K562 (cell line): Measurements from ENCODE around the gene BBS1. TPM values are rescaled to one million over a fixed set of nuclear protein-coding genes. Genes with fewer than 3 reads are reported as not detected.

ENCODE experiments used
- ATAC-seq: fragments of 200-7000 bp; cut with Tn5 transposase; 3 replicates; pipeline ENCODE4 v1.9.1; 2020; ENCODE audit warnings: moderate library complexity
- BruUV-seq: library from RNA; stranded (reverse); fragments of 400-500 nt; replicated peaks from 2 replicates; lab custom pipeline; 2021; lab: Mats Ljungman, UMichigan
- CTCF ChIA-PET: fragments of 300-600 bp; formaldehyde crosslinking; extraction: SDS; loops from one replicate; lab custom pipeline; 2021; ENCODE audit warnings: low intra/inter-chr PET ratio; lab: Yijun Ruan, JAX
- POLR2A ChIA-PET: fragments of 300-600, 350-650 bp; sonication (Branson Sonifier 250); formaldehyde crosslinking; extraction: SDS; loops from one replicate; lab custom pipeline; 2021; ENCODE audit warnings: antibody characterized with exemption, inconsistent platforms; lab: Yijun Ruan, JAX
- DNase-seq, 4 experiments: peaks; one replicate each; pipeline versions ENCODE4 v3.0.0 to v3.0.0-alpha.2; 2011 to 2018; ENCODE audit warnings: low spot score in 3 of 4, mixed read lengths in 3 of 4; ENCODE audit errors: extremely low read depth in 1 of 4
- FAIRE-seq: peaks from 2 replicates; lab custom pipeline; 2011; peaks lifted over from hg19 to GRCh38; lab: Jason Lieb, UNC
- H2AFZ ChIP-seq: 2 replicates; pipeline ENCODE4 v1.6.0; 2011; ENCODE audit warnings: low read depth, low read length, control low read depth, inconsistent platforms
- H3K27ac ChIP-seq: fragments of 200-600 bp; 3 replicates; pipeline ENCODE4 v1.8.0; 2011; ENCODE audit warnings: low read depth, mild to moderate bottlenecking, control low read depth, inconsistent platforms, low read length, moderate library complexity, mixed read lengths; ENCODE audit errors: extremely low read depth
- H3K27me3 ChIP-seq, 2 experiments: fragments of 300-600 bp in 1 of 2; 2 replicates in 1 of 2; 3 replicates in 1 of 2; pipeline versions ENCODE4 v1.6.0 to v1.8.0; 2011; ENCODE audit warnings: inconsistent platforms in 2 of 2, low read length in 2 of 2, mild to moderate bottlenecking in 1 of 2, mixed read lengths in 1 of 2, moderate library complexity in 1 of 2; ENCODE audit not compliant: control insufficient read depth in 2 of 2, insufficient read depth in 2 of 2
- H3K36me3 ChIP-seq: fragments of 300-600 bp; 3 replicates; pipeline ENCODE4 v1.8.0; 2011; ENCODE audit warnings: mild to moderate bottlenecking, low read length, inconsistent platforms; ENCODE audit not compliant: control insufficient read depth, insufficient read depth
- H3K4me1 ChIP-seq, 2 experiments: fragments of 200-600 bp in 1 of 2; replicated peaks in 1 of 2; 2 replicates in 1 of 2; 3 replicates in 1 of 2; pipeline versions ENCODE4 v1.5.1 to v1.8.0; 2011; ENCODE audit warnings: inconsistent platforms in 2 of 2, low read length in 2 of 2, mild to moderate bottlenecking in 1 of 2, mixed read lengths in 1 of 2, moderate library complexity in 1 of 2; ENCODE audit not compliant: control insufficient read depth in 2 of 2, insufficient read depth in 2 of 2
- H3K4me2 ChIP-seq: 2 replicates; pipeline ENCODE4 v1.6.1; 2011; ENCODE audit warnings: low read length, control low read depth, inconsistent platforms, mixed read lengths; ENCODE audit not compliant: insufficient read depth
- H3K4me3 ChIP-seq: fragments of 200-600 bp; sonication (generic), shearing (Covaris generic); 2 replicates; pipeline ENCODE4 v1.5.1; 2016; ENCODE audit warnings: control low read depth, inconsistent platforms
- H3K79me2 ChIP-seq: fragments of 200-600 bp; 3 replicates; pipeline ENCODE4 v1.8.0; 2011; ENCODE audit warnings: low read length, inconsistent platforms; ENCODE audit not compliant: control insufficient read depth, insufficient read depth
- H3K9ac ChIP-seq, 2 experiments: 2 replicates each; pipeline versions ENCODE4 v1.6.0 to v1.6.1; 2011; ENCODE audit warnings: low read depth in 2 of 2, low read length in 2 of 2, control low read depth in 1 of 2, inconsistent platforms in 1 of 2, mild to moderate bottlenecking in 1 of 2, mixed read lengths in 1 of 2; ENCODE audit not compliant: insufficient read depth in 1 of 2
- H3K9me1 ChIP-seq: one replicate; pipeline ENCODE4 v1.6.0; 2011; ENCODE audit warnings: inconsistent platforms, mild to moderate bottlenecking, low read length, moderate library complexity; ENCODE audit not compliant: control insufficient read depth, insufficient read depth
- H3K9me3 ChIP-seq: replicated peaks from 2 replicates; pipeline ENCODE4 v1.5.1; 2011; ENCODE audit warnings: low read depth, low read length, inconsistent platforms; ENCODE audit not compliant: control insufficient read depth, insufficient read depth
- H4K20me1 ChIP-seq: replicated peaks from 2 replicates; pipeline ENCODE4 v1.6.1; 2011; ENCODE audit warnings: low read length, inconsistent platforms, mixed read lengths; ENCODE audit not compliant: control insufficient read depth, insufficient read depth
- CTCF ChIP-seq, 3 experiments: IDR thresholded peaks in 2 of 3; conservative IDR thresholded peaks in 1 of 3; 2 replicates each; pipeline ENCODE4 v1.5.1; 2011 to 2012; ENCODE audit warnings: low read length in 3 of 3, mild to moderate bottlenecking in 3 of 3, control low read depth in 2 of 3, improper control_type of control experiment in 1 of 3, inconsistent platforms in 1 of 3, low read depth in 1 of 3, mixed read lengths in 1 of 3, moderate library complexity in 1 of 3; ENCODE audit not compliant: insufficient read depth in 2 of 3
- POLR2AphosphoS5 ChIP-seq: IDR thresholded peaks from 2 replicates; pipeline ENCODE4 v1.6.1; 2011; ENCODE audit warnings: mild to moderate bottlenecking, low read depth, low read length, moderate library complexity; ENCODE audit not compliant: control insufficient read depth, insufficient read depth
- POLR2G ChIP-seq: fragments of 200-400 bp; formaldehyde crosslinking; IDR thresholded peaks from 2 replicates; pipeline ENCODE4 v1.6.1; 2017; ENCODE audit warnings: low read depth, mild to moderate bottlenecking, antibody characterized with exemption, low read length, moderate library complexity
- RBFOX2 ChIP-seq: fragments of 200-400 bp; formaldehyde crosslinking; IDR thresholded peaks from 2 replicates; pipeline ENCODE4 v1.6.1; 2017; ENCODE audit warnings: low read depth, mild to moderate bottlenecking, low read length, moderate library complexity
- SREBF1 ChIP-seq: fragments of 150-350 bp; IDR thresholded peaks from 2 replicates; pipeline ENCODE4 v1.6.1; 2014; ENCODE audit warnings: antibody characterized with exemption, low read depth, low read length, borderline replicate concordance
- TCF7 ChIP-seq: sonication (generic); IDR thresholded peaks from 2 replicates; pipeline ENCODE4 v1.6.1; 2016; ENCODE audit warnings: antibody characterized with exemption, borderline replicate concordance
- ZNF274 ChIP-seq: IDR thresholded peaks from 2 replicates; pipeline ENCODE4 v1.6.1; 2011; ENCODE audit warnings: low read depth, mild to moderate bottlenecking, low read length, moderate library complexity, borderline replicate concordance
- WGBS: fragments of 100-300 bp; shearing (Covaris generic); methylation state at CpG from one replicate; pipeline ENCODE4 v1.1.6; 2016; ENCODE audit warnings: low coverage, mixed read lengths; ENCODE audit not compliant: insufficient coverage; ENCODE audit errors: missing lambda C conversion rate; 5-methylcytosine and 5-hydroxymethylcytosine counted together
- in situ Hi-C: fragments of 300-500 bp; cut with MboI; formaldehyde crosslinking; loops from 4 replicates; pipeline ENCODE4 v1.15.0; 2018; ENCODE audit warnings: inconsistent platforms, mixed read lengths
- intact Hi-C: fragments of 100-400 bp; cut with micrococcal nuclease; formaldehyde crosslinking; loops from 2 replicates; pipeline ENCODE4 v1.14.2; 2022
- polyA plus RNA-seq, 8 experiments: library from polyadenylated mRNA; depleted of rRNA in 4 of 8; stranded (reverse) in 5 of 8; unstranded in 3 of 8; fragments of >200 nt; fragmentation: Nextera tagmentation in 2 of 8; fragmentation: Illumina TruSeq in 1 of 8; extraction: Ambion mirVana in 2 of 8; extraction: Trizol in 1 of 8; gene quantifications; 2 replicates each; pipeline versions ENCODE4 v1.2.1 to v1.2.3, GENCODE V29; 2011 to 2014; ENCODE audit warnings: inconsistent platforms in 1 of 8, missing spikeins in 1 of 8
- total RNA-seq, 7 experiments: library from RNA; depleted of rRNA in 6 of 7; stranded (reverse); fragments of >200 nt in 6 of 7; fragmentation: Illumina TruSeq in 2 of 7; extraction: Trizol in 2 of 7; gene quantifications; 2 replicates each; pipeline versions ENCODE4 v1.2.1 to v1.2.3, GENCODE V29; 2011 to 2021; ENCODE audit warnings: low replicate concordance in 1 of 7
- TF ChIP-seq, protein P1 (sequence below): IDR thresholded peaks from 2 replicates; pipeline ENCODE4 v1.6.1; 2011; ENCODE audit warnings: borderline replicate concordance, low read depth, mild to moderate bottlenecking, moderate library complexity, low read length; ENCODE audit not compliant: insufficient read depth, poor library complexity, severe bottlenecking
- TF ChIP-seq, protein P2 (sequence below): fragments of 450-650 bp; formaldehyde crosslinking; IDR thresholded peaks from 2 replicates; pipeline ENCODE4 v1.4.0; 2020; ENCODE audit warnings: mild to moderate bottlenecking, moderate library complexity
- TF ChIP-seq, protein P3 (sequence below): IDR thresholded peaks from 2 replicates; pipeline ENCODE4 v1.6.1; 2016; ENCODE audit warnings: missing genetic modification characterization, missing compliant biosample characterization
- TF ChIP-seq, protein P4 (sequence below): sonication (generic); formaldehyde crosslinking; IDR thresholded peaks from 2 replicates; pipeline ENCODE4 v1.8.1; 2023; ENCODE audit warnings: mild to moderate bottlenecking, missing genetic modification reagents

The BBS1 gene
- total and polyA plus RNA-seq, 9 of the 15 experiments (the other 6 are each of a cell fraction or from before 2014, with no cell fraction given) = 9.0 to 19.8 (median 12.1) TPM

GRCh38 chr11:66494935-66495334 lies 15.5 kb upstream of the BBS1 start:
- ATAC-seq (peak; percentile 29; the same call in 2 of the 3 replicates), DNase-seq (no peak), FAIRE-seq (no peak)
- Histone ChIP-seq H3K9me1 (no peaks in the 10 kb centered on the region), H4K20me1 (0 out of 2 replicates have a peak, but pooled peaks cover 2% of the 10 kb centered on the region), H3K4me2 (no peak overlapping the region), H3K9me3 (no peaks in the 10 kb centered on the region), H3K4me3 (no peak overlapping the region), H3K4me1 (peaks cover 0 to 30% of the 10 kb centered on the region in 2 experiments; a peak in 3 of 5 replicates), H3K9ac (peak overlapping the region in 1 of 2 experiments; percentile 20; a peak in 1 of 4 replicates), H3K36me3 (peaks cover 46% of the 10 kb centered on the region; the same call in 2 of the 3 replicates), H3K79me2 (no peaks in the 10 kb centered on the region), H2AFZ (no peak overlapping the region), H3K27me3 (no peaks in the 10 kb centered on the region), H3K27ac (no peak overlapping the region)
- ChIA-PET POLR2A (interaction anchor here (0.7 kb wide), 1 partner anchor 105 kb away, joined by 3 read pairs; no protein-coding TSS in a partner anchor), CTCF (no interaction called here)
- 69% methylated on average over 7 of the region's 14 CpGs for WGBS
- intact Hi-C loops = no loop called here
- in situ Hi-C loops = no loop called here
- BruUV-seq = no TSS peak
- TF ChIP-seq ZNF274 (no peak), TCF7 (no peak), POLR2G (0 out of 2 replicates have a peak, but pooled peaks have one; percentile 27), RBFOX2 (peak; percentile 16; the same call in 1 of the 2 replicates), CTCF (IDR thresholded peaks at IDR 0.05 in 2 of 3, conservative IDR thresholded peaks at IDR 0.05 in 1 of 3; ENCODE audit: insufficient read depth in 2 of 3, low read depth in 1 of 3, low read length in 3 of 3) (peak in 2 of 3 experiments; percentile 6 to 43; a peak in 2 of 6 replicates), SREBF1 (no peak), POLR2AphosphoS5 (no peak)
- TF ChIP-seq, protein P1, sequence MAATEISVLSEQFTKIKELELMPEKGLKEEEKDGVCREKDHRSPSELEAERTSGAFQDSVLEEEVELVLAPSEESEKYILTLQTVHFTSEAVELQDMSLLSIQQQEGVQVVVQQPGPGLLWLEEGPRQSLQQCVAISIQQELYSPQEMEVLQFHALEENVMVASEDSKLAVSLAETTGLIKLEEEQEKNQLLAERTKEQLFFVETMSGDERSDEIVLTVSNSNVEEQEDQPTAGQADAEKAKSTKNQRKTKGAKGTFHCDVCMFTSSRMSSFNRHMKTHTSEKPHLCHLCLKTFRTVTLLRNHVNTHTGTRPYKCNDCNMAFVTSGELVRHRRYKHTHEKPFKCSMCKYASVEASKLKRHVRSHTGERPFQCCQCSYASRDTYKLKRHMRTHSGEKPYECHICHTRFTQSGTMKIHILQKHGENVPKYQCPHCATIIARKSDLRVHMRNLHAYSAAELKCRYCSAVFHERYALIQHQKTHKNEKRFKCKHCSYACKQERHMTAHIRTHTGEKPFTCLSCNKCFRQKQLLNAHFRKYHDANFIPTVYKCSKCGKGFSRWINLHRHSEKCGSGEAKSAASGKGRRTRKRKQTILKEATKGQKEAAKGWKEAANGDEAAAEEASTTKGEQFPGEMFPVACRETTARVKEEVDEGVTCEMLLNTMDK = no peak
- TF ChIP-seq, protein P2, sequence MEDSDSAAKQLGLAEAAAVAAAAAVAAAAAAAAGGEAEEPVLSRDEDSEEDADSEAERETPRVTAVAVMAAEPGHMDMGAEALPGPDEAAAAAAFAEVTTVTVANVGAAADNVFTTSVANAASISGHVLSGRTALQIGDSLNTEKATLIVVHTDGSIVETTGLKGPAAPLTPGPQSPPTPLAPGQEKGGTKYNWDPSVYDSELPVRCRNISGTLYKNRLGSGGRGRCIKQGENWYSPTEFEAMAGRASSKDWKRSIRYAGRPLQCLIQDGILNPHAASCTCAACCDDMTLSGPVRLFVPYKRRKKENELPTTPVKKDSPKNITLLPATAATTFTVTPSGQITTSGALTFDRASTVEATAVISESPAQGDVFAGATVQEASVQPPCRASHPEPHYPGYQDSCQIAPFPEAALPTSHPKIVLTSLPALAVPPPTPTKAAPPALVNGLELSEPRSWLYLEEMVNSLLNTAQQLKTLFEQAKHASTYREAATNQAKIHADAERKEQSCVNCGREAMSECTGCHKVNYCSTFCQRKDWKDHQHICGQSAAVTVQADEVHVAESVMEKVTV (CRISPR knock-in tag) = no peak
- TF ChIP-seq, protein P3, sequence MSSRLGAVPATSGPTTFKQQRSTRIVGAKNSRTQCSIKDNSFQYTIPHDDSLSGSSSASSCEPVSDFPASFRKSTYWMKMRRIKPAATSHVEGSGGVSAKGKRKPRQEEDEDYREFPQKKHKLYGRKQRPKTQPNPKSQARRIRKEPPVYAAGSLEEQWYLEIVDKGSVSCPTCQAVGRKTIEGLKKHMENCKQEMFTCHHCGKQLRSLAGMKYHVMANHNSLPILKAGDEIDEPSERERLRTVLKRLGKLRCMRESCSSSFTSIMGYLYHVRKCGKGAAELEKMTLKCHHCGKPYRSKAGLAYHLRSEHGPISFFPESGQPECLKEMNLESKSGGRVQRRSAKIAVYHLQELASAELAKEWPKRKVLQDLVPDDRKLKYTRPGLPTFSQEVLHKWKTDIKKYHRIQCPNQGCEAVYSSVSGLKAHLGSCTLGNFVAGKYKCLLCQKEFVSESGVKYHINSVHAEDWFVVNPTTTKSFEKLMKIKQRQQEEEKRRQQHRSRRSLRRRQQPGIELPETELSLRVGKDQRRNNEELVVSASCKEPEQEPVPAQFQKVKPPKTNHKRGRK = no peak
- TF ChIP-seq, protein P4, sequence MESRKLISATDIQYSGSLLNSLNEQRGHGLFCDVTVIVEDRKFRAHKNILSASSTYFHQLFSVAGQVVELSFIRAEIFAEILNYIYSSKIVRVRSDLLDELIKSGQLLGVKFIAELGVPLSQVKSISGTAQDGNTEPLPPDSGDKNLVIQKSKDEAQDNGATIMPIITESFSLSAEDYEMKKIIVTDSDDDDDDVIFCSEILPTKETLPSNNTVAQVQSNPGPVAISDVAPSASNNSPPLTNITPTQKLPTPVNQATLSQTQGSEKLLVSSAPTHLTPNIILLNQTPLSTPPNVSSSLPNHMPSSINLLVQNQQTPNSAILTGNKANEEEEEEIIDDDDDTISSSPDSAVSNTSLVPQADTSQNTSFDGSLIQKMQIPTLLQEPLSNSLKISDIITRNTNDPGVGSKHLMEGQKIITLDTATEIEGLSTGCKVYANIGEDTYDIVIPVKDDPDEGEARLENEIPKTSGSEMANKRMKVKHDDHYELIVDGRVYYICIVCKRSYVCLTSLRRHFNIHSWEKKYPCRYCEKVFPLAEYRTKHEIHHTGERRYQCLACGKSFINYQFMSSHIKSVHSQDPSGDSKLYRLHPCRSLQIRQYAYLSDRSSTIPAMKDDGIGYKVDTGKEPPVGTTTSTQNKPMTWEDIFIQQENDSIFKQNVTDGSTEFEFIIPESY = 0 out of 2 replicates have a peak, but pooled peaks have one; percentile 24
